ENCODE results near the gene RPLP2.

DNA sequence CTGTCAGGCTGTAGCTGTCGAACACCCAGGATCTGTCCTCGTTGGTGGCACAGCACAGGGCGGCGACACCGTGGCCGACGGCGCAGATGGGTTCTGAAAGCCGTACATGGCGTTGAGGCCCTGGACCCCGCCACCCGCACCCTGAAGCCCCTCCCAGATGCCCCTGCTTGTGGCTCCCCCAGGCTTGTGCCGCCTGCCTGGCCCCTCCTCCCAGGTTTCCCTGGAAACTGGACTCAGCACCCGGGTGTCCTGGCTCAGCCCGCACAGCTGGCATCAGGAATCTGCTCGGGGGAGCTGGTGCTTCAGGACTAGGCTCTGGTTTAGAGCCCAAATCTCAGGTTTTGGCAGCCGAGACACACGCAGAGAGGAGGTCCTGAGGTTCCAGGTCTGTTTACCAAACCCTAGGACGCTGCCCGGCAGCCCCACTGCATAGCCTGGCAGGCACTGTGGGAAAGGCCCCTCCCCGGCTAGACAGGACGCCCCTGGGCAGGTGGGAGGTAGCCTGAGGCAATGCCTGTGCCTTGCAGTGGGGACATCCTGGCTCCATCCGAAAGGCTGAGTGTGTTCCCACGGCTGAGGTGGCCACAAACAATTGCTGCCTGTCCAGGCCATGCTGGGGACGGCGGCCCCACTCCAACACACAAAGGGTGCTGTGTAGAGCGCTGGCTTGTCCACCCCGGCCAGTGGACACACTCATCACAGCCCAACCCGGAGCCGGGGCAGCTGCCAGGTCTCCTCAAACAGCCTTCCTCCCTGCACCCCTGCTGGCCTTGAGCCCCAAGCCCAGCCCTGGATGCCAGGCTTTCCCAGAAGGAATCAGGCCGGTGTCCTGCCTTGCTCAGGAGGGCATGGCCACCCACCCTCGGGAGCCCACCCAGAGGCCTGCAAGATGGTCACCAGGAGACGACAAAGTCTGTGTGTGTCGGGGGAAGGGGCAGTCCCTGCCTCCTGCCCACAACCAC is 37.1 kb upstream of the RPLP2 start:
- TF ChIP-seq EZH2 (optimal IDR thresholded peaks at IDR 0.05; ENCODE audit: low read depth, low read length) (no peak), EZH2phosphoT487 (IDR thresholded peaks at IDR 0.05; ENCODE audit: low read length) (no peak)
- TF ChIP-seq, protein P1, sequence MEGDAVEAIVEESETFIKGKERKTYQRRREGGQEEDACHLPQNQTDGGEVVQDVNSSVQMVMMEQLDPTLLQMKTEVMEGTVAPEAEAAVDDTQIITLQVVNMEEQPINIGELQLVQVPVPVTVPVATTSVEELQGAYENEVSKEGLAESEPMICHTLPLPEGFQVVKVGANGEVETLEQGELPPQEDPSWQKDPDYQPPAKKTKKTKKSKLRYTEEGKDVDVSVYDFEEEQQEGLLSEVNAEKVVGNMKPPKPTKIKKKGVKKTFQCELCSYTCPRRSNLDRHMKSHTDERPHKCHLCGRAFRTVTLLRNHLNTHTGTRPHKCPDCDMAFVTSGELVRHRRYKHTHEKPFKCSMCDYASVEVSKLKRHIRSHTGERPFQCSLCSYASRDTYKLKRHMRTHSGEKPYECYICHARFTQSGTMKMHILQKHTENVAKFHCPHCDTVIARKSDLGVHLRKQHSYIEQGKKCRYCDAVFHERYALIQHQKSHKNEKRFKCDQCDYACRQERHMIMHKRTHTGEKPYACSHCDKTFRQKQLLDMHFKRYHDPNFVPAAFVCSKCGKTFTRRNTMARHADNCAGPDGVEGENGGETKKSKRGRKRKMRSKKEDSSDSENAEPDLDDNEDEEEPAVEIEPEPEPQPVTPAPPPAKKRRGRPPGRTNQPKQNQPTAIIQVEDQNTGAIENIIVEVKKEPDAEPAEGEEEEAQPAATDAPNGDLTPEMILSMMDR (IDR thresholded peaks at IDR 0.05; ENCODE audit: low read length), result no peak
